Measurements from ENCODE around the gene KLK13.

The KLK13 gene

DNA sequence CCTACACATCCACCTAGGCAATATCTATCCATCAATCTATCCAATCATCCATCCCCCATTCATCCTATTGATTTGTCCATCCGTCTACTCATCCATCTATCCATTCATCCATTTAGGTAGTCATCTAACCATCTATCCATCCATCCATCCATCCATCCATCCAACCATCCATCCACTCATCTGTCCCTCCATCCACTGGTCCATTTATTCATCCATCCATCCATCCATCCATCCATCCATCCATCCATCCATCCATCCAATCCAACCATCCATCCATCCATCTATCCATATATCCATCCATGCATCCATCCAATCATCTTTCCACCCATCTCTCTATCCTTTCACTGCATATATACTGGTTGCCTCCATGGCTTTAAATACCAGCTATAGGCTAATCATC is 3.9 kb downstream of the KLK13 start:
- H3K4me3 ChIP-seq (ENCODE audit: low read depth, low read length): no peak overlapping the region
- TF ChIP-seq, protein P1, sequence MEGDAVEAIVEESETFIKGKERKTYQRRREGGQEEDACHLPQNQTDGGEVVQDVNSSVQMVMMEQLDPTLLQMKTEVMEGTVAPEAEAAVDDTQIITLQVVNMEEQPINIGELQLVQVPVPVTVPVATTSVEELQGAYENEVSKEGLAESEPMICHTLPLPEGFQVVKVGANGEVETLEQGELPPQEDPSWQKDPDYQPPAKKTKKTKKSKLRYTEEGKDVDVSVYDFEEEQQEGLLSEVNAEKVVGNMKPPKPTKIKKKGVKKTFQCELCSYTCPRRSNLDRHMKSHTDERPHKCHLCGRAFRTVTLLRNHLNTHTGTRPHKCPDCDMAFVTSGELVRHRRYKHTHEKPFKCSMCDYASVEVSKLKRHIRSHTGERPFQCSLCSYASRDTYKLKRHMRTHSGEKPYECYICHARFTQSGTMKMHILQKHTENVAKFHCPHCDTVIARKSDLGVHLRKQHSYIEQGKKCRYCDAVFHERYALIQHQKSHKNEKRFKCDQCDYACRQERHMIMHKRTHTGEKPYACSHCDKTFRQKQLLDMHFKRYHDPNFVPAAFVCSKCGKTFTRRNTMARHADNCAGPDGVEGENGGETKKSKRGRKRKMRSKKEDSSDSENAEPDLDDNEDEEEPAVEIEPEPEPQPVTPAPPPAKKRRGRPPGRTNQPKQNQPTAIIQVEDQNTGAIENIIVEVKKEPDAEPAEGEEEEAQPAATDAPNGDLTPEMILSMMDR (IDR thresholded peaks at IDR 0.05; ENCODE audit: low read depth, low read length): no peak

- TF ChIP-seq, protein P1 (IDR thresholded peaks at IDR 0.05; ENCODE audit: low read depth, low read length): no peak
- H3K4me3 ChIP-seq (ENCODE audit: low read depth, low read length): no peak overlapping the region
These were observed 4.6 kb downstream of the KLK13 start for GRCh38 chr19:51060336-51060735.

GRCh38 chr19:51059715-51060114 is 5.2 kb downstream of the KLK13 start:
- no peak overlapping the region for H3K4me3 ChIP-seq (ENCODE audit: low read depth, low read length)
- TF ChIP-seq, protein P1 (IDR thresholded peaks at IDR 0.05; ENCODE audit: low read depth, low read length): no peak

- TF ChIP-seq, protein P1 (IDR thresholded peaks at IDR 0.05; ENCODE audit: low read depth, low read length): no peak
- H3K4me3 ChIP-seq (ENCODE audit: low read depth, low read length): no peak overlapping the region
These were observed 9.0 kb downstream of the KLK13 start for GRCh38 chr19:51055866-51056265.

DNA sequence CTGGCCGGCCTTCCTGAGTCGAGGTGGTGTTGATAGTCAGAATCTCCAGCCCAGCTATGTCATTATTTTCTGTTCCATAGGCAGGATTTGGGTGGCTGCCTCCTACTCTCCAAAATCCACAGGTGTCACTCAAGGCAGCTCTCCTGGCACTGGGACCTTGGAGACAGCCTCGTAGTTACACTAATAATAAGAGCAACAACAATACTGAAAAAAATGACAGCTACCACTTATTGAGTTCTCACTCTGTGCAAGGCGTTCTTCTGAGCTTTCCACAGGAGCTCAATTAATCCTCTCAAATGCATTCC is 17.9 kb downstream of the KLK13 start:
- H3K4me3 ChIP-seq (ENCODE audit: low read depth, low read length): no peak overlapping the region
- TF ChIP-seq, protein P1 (IDR thresholded peaks at IDR 0.05; ENCODE audit: low read depth, low read length): no peak

DNA sequence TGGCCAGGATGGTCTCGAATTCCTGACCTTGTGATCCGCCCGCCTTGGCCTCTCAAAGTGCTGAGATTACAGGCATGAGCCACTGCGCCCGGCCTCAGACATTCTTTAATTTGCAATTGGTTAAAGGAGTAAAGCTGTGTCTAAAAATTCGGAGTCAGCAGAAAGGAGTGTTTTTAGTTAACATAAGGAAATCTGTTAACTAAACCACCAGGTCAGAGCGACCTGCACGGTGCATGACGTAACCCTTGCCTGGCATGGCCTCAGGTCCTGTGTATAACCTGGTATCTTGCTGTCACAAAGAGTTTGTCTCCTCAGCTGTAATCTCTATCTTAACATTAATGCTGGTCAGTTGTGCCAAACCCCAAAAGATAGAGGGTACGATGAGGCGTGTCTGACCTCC is 20.6 kb downstream of the KLK13 start:
- H3K4me3 ChIP-seq (ENCODE audit: low read depth, low read length): no peak overlapping the region
- TF ChIP-seq, protein P1 (IDR thresholded peaks at IDR 0.05; ENCODE audit: low read depth, low read length): no peak

DNA sequence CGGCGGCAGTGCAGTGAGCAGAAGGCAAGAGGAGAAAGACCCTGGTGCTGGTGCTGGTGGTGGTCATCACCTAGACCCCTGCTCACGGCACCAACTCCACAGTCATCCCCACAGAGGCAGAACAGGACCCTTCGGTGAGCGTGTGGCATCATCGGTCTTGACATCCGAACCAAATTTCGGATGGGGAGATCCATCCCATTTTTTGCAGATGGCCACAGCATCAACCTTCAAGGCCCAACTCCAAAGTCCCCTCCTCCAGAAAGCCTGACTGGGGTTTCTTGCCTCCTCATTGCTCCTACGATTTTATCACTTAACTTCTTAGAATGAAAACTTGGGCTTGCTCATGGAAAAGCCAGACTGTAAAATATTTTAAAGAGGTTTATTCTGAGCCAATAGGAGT is 21.4 kb downstream of the KLK13 start:
- H3K4me3 ChIP-seq (ENCODE audit: low read depth, low read length): no peak overlapping the region
- TF ChIP-seq, protein P1 (IDR thresholded peaks at IDR 0.05; ENCODE audit: low read depth, low read length): no peak

Data from WI38 (cell line).